Activated CD4-positive, alpha-beta T cell treated with anti-CD3 and anti-CD28 coated beads for 36 hours (primary cell): ENCODE results near the gene STK32C. TPM values are rescaled to one million over a fixed set of nuclear protein-coding genes. Genes with fewer than 3 reads are reported as not detected.

Experiments used
- ATAC-seq: fragments of 200-7000 bp; cut with Tn5 transposase; one replicate; pipeline ENCODE4 v1.10.0; 2021; ENCODE audit warnings: mild to moderate bottlenecking, moderate library complexity
- CTCF ChIA-PET: fragments of 350-600 bp; sonication (Branson Sonifier 250); formaldehyde crosslinking; loops from one replicate; lab custom pipeline; 2021; ENCODE audit warnings: antibody characterized with exemption; lab: Charles Lee
- POLR2A ChIA-PET: fragments of 350-600 bp; sonication (Branson Sonifier 250); formaldehyde crosslinking; loops from one replicate; lab custom pipeline; 2021; ENCODE audit warnings: antibody characterized with exemption, inconsistent platforms; lab: Charles Lee
- DNase-seq: peaks from one replicate; pipeline ENCODE4 v3.0.0-alpha.2; 2020
- H3K27ac Mint-ChIP-seq: one replicate; pipeline ENCODE4 v1.8.0; 2021; ENCODE audit warnings: mixed read lengths
- H3K27me3 Mint-ChIP-seq: one replicate; pipeline ENCODE4 v1.8.0; 2021; ENCODE audit warnings: mixed read lengths
- H3K36me3 Mint-ChIP-seq: one replicate; pipeline ENCODE4 v1.8.0; 2021; ENCODE audit warnings: low read depth, mixed read lengths
- H3K4me1 Mint-ChIP-seq: one replicate; pipeline ENCODE4 v1.8.0; 2021; ENCODE audit warnings: mixed read lengths
- H3K4me3 Mint-ChIP-seq: one replicate; pipeline ENCODE4 v1.8.0; 2021; ENCODE audit warnings: mild to moderate bottlenecking, moderate library complexity, mixed read lengths
- H3K9me3 Mint-ChIP-seq: one replicate; pipeline ENCODE4 v1.8.0; 2021; ENCODE audit warnings: low read depth, mixed read lengths
- intact Hi-C, 2 experiments: fragments of 100-400 bp; cut with DNase I in 1 of 2; cut with micrococcal nuclease in 1 of 2; formaldehyde crosslinking; loops; one replicate each; pipeline versions ENCODE4 v1.14.2 to v1.15.1; 2022 to 2024; cut with DNase I, micrococcal nuclease
- total RNA-seq, 2 experiments: library from RNA; stranded (reverse); gene quantifications; one replicate each; pipeline ENCODE4 v1.2.3, GENCODE V29; 2021

The STK32C gene
- total RNA-seq, 2 experiments from 2014 or later: 15.8 to 19.9 TPM

DNA sequence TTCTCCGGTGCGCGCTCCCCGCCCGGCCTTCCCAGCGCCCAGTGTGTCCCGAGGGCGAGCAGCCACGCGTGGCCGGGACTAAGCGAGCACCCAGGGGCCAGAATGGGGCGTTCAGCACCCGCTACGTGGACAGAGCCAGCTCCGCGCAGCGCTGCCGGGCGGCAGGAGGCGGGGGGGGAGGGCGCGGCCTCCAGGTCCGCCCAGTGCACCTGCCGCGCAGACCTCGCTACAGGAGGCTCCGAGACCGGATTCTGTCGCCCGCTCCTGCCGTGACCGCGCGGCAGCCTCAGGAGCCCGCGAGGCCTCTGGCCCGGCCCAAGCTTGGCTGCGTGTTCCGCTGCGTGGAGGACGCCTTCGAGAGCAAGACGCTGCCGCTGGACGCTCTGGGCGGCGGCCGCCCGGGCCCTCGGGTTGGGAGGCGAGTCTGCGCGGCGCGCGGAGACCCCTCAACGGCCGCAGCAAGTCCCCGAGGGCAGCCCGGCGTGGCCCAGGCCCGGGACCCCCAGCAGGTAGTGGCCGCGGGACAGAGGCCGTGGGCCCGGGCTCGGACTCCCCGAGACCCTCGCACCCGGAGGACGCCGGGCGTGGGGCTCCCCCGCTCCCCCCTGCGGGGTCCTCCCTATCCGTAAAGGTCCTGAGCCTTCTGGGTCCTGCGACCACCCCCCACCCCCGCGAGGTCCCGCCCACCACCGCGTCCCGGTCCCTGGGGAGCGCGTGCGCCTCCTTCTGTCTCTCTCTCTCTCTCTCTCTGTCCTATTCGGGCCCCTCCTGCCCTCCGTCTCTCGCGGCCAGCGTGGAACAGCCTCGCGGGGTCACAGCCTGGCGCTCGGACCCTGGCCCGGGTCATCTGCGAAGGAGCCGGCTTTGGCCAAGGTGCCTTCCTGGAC lies 121.9 kb downstream of the STK32C start:
- H3K27me3 Mint-ChIP-seq: peaks cover 37% of the 10 kb centered on the region
- POLR2A ChIA-PET: no interaction called here
- no peaks in the 10 kb centered on the region for H3K36me3 Mint-ChIP-seq

DNA sequence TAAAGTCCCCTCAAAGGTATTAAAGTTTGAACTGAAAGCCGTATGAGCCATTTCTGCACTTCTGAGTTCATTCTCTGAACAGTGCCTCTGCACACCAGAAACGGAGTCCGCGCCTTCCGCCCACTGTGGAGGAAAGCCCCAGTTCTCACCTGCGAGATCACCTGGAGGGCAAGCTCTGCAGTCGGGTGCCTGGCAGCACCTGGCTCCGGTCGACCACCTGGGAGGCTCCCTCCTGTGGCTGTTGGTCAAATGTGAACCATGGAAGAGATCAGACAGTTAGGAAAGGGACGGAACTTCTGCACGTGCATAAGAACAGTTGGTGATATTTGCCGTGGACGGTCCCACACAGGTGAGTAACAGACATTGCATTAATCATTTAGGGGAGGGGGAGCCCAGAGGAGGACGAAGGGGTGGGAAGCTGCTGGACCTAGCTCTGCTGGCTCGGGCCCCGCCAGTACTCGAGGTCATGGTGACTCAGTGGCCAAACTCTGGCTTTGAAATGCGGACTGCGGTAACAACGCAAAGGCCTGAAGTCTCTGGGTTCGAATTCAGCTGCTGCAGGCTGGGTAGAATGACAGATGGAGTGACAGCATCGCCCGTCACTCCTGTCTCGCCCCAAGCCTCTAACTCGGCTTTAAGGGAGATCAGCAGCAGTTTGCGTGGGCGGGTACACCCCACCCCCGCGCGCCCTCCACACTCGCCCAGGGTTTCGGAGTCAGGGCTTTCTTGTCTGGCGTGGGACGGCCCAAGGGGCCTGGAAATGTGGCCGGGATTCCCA lies 122.7 kb downstream of the STK32C start:
- ChIA-PET POLR2A (no interaction called here), CTCF (interaction anchor here (0.7 kb wide), 1 partner anchor 242 kb away, joined by 3 read pairs; no protein-coding TSS in a partner anchor)
- Mint-ChIP-seq H3K27ac (no peak overlapping the region), H3K4me3 (no peak overlapping the region), H3K9me3 (no peaks in the 10 kb centered on the region), H3K36me3 (no peaks in the 10 kb centered on the region), H3K4me1 (peaks cover 3% of the 10 kb centered on the region), H3K27me3 (peaks cover 39% of the 10 kb centered on the region)
- no peak for DNase-seq
- ATAC-seq: no peak
- intact Hi-C loops: no loop called here

More for the DNA sequence above, 121.9 kb downstream of the STK32C start:
- DNase-seq (peak; percentile 76), ATAC-seq (peak; percentile 85)
- Mint-ChIP-seq H3K4me3 (no peak overlapping the region), H3K4me1 (peaks cover 3% of the 10 kb centered on the region), H3K27ac (no peak overlapping the region), H3K9me3 (no peaks in the 10 kb centered on the region)
- intact Hi-C loops: loop anchor here in 1 of 2 experiments (1.0 to 2.0 kb wide), 7 partner anchors 23 to 1123 kb away; partner anchors contain the start of genes INPP5A, LRRC27, TUBGCP2 and ZNF511
- CTCF ChIA-PET: interaction anchor here (0.7 kb wide), 1 partner anchor 243 kb away, joined by 3 read pairs; no protein-coding TSS in a partner anchor

DNA sequence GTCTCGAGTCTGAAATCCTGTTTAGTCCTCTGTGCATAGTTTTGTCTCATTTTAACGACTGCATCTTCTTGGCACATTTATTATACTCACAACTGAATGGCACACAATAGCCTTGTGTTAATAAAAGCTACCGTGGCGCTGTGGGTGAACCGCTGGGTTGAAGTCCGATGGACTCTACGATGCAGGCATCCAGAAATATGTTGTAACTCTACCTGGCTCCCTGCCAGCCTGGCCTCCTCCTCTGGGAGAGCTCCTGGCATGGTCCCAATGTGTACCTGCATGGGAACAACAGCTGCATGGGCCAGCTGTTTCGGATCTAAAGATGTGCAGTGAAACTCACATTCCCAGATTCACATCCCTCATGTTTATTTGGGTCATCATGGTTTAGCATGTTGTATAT lies 124.7 kb downstream of the STK32C start:
- intact Hi-C loops: no loop called here
- H3K4me3 Mint-ChIP-seq: no peak overlapping the region
- no peaks in the 10 kb centered on the region for H3K9me3 Mint-ChIP-seq
- no peak for DNase-seq
- ChIA-PET POLR2A (no interaction called here), CTCF (no interaction called here)
- no peak overlapping the region for H3K27ac Mint-ChIP-seq
- H3K27me3 Mint-ChIP-seq: peaks cover 27% of the 10 kb centered on the region
- no peaks in the 10 kb centered on the region for H3K36me3 Mint-ChIP-seq
- H3K4me1 Mint-ChIP-seq: peaks cover 3% of the 10 kb centered on the region
- ATAC-seq: no peak

GRCh38 chr10:132182591-132182990 lies 125.2 kb downstream of the STK32C start:
- no peaks in the 10 kb centered on the region for H3K9me3 Mint-ChIP-seq
- intact Hi-C loops: no loop called here
- H3K36me3 Mint-ChIP-seq: no peaks in the 10 kb centered on the region
- ATAC-seq (no peak), DNase-seq (no peak)
- no peak overlapping the region for H3K27ac Mint-ChIP-seq
- ChIA-PET POLR2A (no interaction called here), CTCF (no interaction called here)
- H3K27me3 Mint-ChIP-seq: peaks cover 27% of the 10 kb centered on the region
- H3K4me1 Mint-ChIP-seq: no peaks in the 10 kb centered on the region
- no peak overlapping the region for H3K4me3 Mint-ChIP-seq

DNA sequence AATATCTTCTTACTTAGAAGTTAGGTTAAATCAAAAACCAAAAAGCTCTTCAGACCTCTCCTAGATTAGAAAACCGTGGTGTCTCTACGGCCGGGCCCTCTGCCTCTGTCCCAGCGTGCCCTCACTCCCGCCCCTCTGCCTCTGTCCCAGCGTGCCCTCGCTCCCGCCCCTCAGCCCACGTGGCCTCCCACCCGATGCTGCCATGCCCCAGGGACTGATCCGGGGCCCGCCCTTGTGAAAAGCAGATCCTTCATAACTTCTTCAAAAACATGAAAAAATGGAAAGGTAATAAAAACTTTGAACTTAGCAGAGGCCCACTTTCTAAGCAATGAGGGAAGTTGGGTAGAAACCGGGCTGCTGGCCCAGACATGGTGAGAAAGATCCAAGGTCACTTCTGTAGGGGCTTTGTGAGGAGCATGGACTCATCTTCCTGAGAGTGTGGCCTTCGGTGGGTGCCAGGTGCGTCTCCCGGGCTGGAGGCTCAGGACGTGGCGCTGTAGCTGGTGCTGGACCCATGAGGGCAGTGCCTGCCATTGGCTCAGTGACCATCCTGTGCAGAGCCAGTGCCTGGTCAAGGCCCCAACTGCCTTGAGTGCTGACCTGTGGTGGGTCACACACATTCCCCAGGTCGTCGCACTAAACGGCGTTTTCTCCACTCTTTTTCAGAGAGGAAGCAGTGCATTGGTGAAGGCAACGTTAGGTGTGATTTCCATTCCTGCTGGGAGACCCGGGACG lies 125.9 kb downstream of the STK32C start:
- Mint-ChIP-seq H3K36me3 (no peaks in the 10 kb centered on the region), H3K27ac (no peak overlapping the region), H3K4me1 (no peaks in the 10 kb centered on the region), H3K9me3 (no peaks in the 10 kb centered on the region), H3K27me3 (peaks cover 32% of the 10 kb centered on the region), H3K4me3 (no peak overlapping the region)
- DNase-seq (no peak), ATAC-seq (no peak)
- CTCF ChIA-PET: no interaction called here
- POLR2A ChIA-PET: no interaction called here
- intact Hi-C loops: no loop called here

- intact Hi-C loops: no loop called here
- Mint-ChIP-seq H3K27ac (no peak overlapping the region), H3K36me3 (no peaks in the 10 kb centered on the region), H3K4me3 (no peak overlapping the region), H3K9me3 (no peaks in the 10 kb centered on the region), H3K4me1 (no peaks in the 10 kb centered on the region), H3K27me3 (peaks cover 37% of the 10 kb centered on the region)
- DNase-seq: no peak
- no peak for ATAC-seq
- ChIA-PET POLR2A (no interaction called here), CTCF (no interaction called here)
Observed at GRCh38 chr10:132180736-132181135, 127.0 kb downstream of the STK32C start.

DNA sequence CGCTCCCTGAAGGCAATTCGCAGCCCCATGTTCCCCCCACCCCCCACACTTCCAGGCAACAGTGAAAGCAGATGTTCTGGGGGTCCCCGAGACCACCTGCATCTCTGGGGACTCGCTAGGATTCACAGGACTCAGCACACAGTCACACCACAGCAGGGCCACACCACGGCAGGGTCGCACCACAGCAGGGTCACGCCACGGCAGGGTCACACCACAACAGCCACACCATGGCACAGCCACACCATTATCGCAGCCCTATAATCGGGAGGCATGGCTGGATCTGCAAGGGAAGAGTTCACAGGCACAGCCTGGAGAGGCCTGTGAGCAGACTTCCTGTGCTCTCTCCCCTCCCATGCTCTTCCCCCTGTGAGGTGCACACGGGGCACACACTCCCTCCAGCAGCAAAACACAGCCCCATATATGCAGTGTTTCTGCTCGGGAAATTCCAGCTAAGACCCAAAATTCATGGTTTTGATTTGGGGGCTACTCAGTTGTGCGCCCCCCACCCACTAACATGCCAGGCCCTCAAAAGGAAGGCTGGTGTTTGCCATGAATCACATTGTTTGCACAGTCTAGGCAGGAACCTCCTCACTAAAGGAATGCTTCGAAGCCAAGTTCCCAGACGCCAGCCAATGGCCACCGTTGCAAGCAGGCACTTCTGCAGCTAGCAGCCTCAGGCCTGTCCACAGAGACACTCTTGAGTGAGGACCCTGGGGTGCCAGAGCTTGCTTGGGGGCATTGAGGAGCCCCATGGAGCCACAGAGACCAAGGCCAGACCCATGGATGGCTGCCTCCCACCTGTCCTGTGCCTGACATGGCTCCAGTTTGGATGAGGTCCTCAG lies 128.0 kb downstream of the STK32C start:
- Mint-ChIP-seq H3K9me3 (no peaks in the 10 kb centered on the region), H3K36me3 (no peaks in the 10 kb centered on the region), H3K27ac (no peak overlapping the region), H3K4me3 (no peak overlapping the region), H3K4me1 (peaks cover 2% of the 10 kb centered on the region), H3K27me3 (peaks cover 32% of the 10 kb centered on the region)
- ChIA-PET CTCF (no interaction called here), POLR2A (no interaction called here)
- DNase-seq (no peak), ATAC-seq (no peak)
- intact Hi-C loops: no loop called here

DNA sequence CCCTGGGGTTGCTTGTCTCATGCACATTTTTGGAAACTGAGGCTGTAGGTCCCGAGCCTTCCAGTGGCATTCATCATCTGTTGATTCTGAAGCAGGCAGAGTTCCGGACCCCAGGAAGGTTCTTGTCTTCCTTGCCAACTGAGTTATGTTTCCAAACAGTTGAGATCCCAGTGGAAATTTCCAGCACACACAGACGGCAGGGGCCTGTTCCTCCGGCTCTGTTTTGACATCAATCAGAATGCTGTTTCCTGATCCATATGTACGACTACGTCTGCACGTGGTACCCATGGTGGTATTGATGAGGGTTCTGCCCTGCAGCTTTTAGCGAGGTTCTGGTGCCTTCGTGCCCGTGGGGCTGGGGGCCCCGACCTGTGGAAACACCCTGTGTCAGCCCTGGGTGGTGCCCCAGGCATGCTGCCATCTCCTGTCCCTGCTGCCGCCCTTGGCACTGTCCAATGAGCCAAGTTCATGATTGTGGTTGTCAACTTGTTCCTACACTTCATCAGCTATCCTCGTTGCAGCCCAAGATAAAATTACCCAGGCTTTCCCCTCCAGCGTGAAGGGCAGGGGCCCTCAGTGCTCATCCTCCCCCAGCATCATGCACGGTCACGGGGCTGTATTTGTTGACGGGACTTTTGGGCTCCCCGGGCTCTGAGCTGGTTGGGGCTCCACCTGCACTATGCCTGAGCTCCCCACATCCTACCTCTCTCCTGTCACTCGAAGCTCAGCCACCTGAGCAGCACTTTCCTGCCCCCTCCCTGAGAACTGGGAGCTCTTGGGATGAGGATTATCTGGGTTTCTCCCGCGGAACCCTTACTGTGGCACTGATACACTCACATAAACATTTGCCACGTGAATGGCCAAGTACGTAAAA lies 128.8 kb downstream of the STK32C start:
- CTCF ChIA-PET: no interaction called here
- DNase-seq: no peak
- no peak overlapping the region for H3K4me3 Mint-ChIP-seq
- no peaks in the 10 kb centered on the region for H3K36me3 Mint-ChIP-seq
- no peak for ATAC-seq
- H3K27me3 Mint-ChIP-seq: peaks cover 27% of the 10 kb centered on the region
- H3K27ac Mint-ChIP-seq: no peak overlapping the region
- H3K9me3 Mint-ChIP-seq: no peaks in the 10 kb centered on the region
- POLR2A ChIA-PET: no interaction called here
- intact Hi-C loops: no loop called here
- peaks cover 2% of the 10 kb centered on the region for H3K4me1 Mint-ChIP-seq

DNA sequence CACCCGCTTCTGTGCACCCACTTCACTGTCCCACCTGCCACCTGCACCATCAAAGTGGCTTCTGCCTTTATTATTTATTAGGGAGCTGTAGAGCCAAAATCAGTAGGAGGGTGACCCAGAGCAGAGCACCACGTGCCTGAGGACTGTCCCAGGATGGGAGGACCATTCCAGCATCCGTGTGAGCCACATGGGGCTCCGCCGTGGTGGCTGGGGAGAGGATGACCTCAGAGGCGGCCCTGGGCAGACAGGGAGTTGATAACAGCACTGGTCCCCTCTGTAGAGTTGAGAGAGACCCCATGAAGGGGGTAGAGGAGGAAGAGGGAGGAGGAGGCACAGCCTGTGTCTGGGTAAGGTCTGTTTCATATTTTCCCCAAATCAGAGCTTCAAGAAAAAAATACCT lies 129.7 kb downstream of the STK32C start:
- CTCF ChIA-PET: no interaction called here
- Mint-ChIP-seq H3K27ac (no peak overlapping the region), H3K9me3 (peaks cover 3% of the 10 kb centered on the region), H3K36me3 (no peaks in the 10 kb centered on the region), H3K4me3 (no peak overlapping the region), H3K4me1 (peaks cover 7% of the 10 kb centered on the region), H3K27me3 (peaks cover 25% of the 10 kb centered on the region)
- POLR2A ChIA-PET: no interaction called here
- ATAC-seq: no peak
- intact Hi-C loops: no loop called here
- no peak for DNase-seq
